ENCODE results near the gene CDH1.
"Not testable (repeated sequence)": the region's sequence is repeated elsewhere in the genome, so short reads cannot be mapped to it uniquely, and the experiment has no call there.

CDH1 gene

GRCh38 chr16:68737046-68737729 is at the start of gene CDH1:
Gene CDH1 (plus strand): TSS chr16:68737292. CDS start chr16:68737416, 124 bp downstream.
- no peak for DNase-seq (ENCODE audit: low spot score)

GRCh38 chr16:68689921-68690320 is 47.2 kb upstream of the CDH1 start:
- no peak for DNase-seq (ENCODE audit: low spot score)

GRCh38 chr16:68695575-68695974 is 41.5 kb upstream of the CDH1 start:
- DNase-seq (ENCODE audit: low spot score): no peak

GRCh38 chr16:68696514-68696913 is 40.6 kb upstream of the CDH1 start:
- DNase-seq (ENCODE audit: low spot score): no peak

- DNase-seq (ENCODE audit: low spot score): no peak
These were observed 39.0 kb upstream of the CDH1 start for GRCh38 chr16:68698091-68698490.

- no peak for DNase-seq (ENCODE audit: low spot score)
These were observed 37.0 kb upstream of the CDH1 start for GRCh38 chr16:68700120-68700519.

GRCh38 chr16:68700831-68701230 is 36.3 kb upstream of the CDH1 start:
- DNase-seq (ENCODE audit: low spot score): no peak

- peak; percentile 66 for DNase-seq (ENCODE audit: low spot score)
These were observed 32.7 kb upstream of the CDH1 start for GRCh38 chr16:68704232-68704867.

- no peak for DNase-seq (ENCODE audit: low spot score)
These were observed 29.5 kb upstream of the CDH1 start for GRCh38 chr16:68707340-68708152.

- DNase-seq (ENCODE audit: low spot score): no peak
These were observed 26.9 kb upstream of the CDH1 start for GRCh38 chr16:68710211-68710610.

GRCh38 chr16:68711421-68712139 is 25.5 kb upstream of the CDH1 start:
- DNase-seq (ENCODE audit: low spot score): no peak

- no peak for DNase-seq (ENCODE audit: low spot score)
These were observed 23.7 kb upstream of the CDH1 start for GRCh38 chr16:68713361-68713760.

GRCh38 chr16:68715471-68715870 is 21.6 kb upstream of the CDH1 start:
- DNase-seq (ENCODE audit: low spot score): no peak

GRCh38 chr16:68716516-68716915 is 20.6 kb upstream of the CDH1 start:
- DNase-seq (ENCODE audit: low spot score): not testable (repeated sequence)

GRCh38 chr16:68717684-68718083 is 19.4 kb upstream of the CDH1 start:
- DNase-seq (ENCODE audit: low spot score): no peak

- DNase-seq (ENCODE audit: low spot score): no peak
These were observed 18.5 kb upstream of the CDH1 start for GRCh38 chr16:68718590-68718989.

- no peak for DNase-seq (ENCODE audit: low spot score)
These were observed 17.1 kb upstream of the CDH1 start for GRCh38 chr16:68719993-68720489.

- no peak for DNase-seq (ENCODE audit: low spot score)
These were observed 14.7 kb upstream of the CDH1 start for GRCh38 chr16:68722119-68723024.

- DNase-seq (ENCODE audit: low spot score): no peak
These were observed 12.3 kb upstream of the CDH1 start for GRCh38 chr16:68724797-68725196.

GRCh38 chr16:68728523-68728922 is 8.6 kb upstream of the CDH1 start:
- DNase-seq (ENCODE audit: low spot score): no peak

GRCh38 chr16:68731637-68732036 is 5.5 kb upstream of the CDH1 start:
- no peak for DNase-seq (ENCODE audit: low spot score)
